SJCRH30 (cell line): ENCODE measurements around the gene CGN. TPM values are rescaled to one million over a fixed set of nuclear protein-coding genes. Genes with fewer than 3 reads are reported as not detected.

Experiments
- DNase-seq, 2 experiments: peaks; one replicate each; pipeline ENCODE4 v3.0.0-alpha.2; 2015 to 2020
- H3K27ac ChIP-seq: fragments of 250-450 bp; sonication (Bioruptor Pico); 2 replicates; pipeline ENCODE4 v1.5.1; 2020; ENCODE audit warnings: mild to moderate bottlenecking, moderate library complexity
- H3K27me3 ChIP-seq: fragments of 250-450 bp; sonication (Bioruptor Pico); 2 replicates; pipeline ENCODE4 v1.5.1; 2020; ENCODE audit warnings: mild to moderate bottlenecking, moderate library complexity
- H3K36me3 ChIP-seq: fragments of 250-450 bp; sonication (Bioruptor Pico); 2 replicates; pipeline ENCODE4 v1.5.1; 2020; ENCODE audit warnings: mild to moderate bottlenecking, moderate library complexity
- H3K4me1 ChIP-seq: fragments of 250-450 bp; sonication (Bioruptor Pico); 2 replicates; pipeline ENCODE4 v1.5.1; 2020; ENCODE audit warnings: mild to moderate bottlenecking, moderate library complexity
- H3K4me3 ChIP-seq: fragments of 250-450 bp; sonication (Bioruptor Pico); 2 replicates; pipeline ENCODE4 v1.5.1; 2020; ENCODE audit warnings: mild to moderate bottlenecking, moderate library complexity
- H3K9me3 ChIP-seq: fragments of 250-450 bp; sonication (Bioruptor Pico); replicated peaks from 2 replicates; pipeline ENCODE4 v1.5.1; 2020; ENCODE audit warnings: mild to moderate bottlenecking, moderate library complexity
- total RNA-seq: library from RNA; depleted of rRNA; stranded (reverse); fragments of >200 nt; shearing (Covaris generic); gene quantifications from 2 replicates; pipeline ENCODE4 v1.2.3, GENCODE V29; 2014; rRNA removed

CGN gene, protein sequence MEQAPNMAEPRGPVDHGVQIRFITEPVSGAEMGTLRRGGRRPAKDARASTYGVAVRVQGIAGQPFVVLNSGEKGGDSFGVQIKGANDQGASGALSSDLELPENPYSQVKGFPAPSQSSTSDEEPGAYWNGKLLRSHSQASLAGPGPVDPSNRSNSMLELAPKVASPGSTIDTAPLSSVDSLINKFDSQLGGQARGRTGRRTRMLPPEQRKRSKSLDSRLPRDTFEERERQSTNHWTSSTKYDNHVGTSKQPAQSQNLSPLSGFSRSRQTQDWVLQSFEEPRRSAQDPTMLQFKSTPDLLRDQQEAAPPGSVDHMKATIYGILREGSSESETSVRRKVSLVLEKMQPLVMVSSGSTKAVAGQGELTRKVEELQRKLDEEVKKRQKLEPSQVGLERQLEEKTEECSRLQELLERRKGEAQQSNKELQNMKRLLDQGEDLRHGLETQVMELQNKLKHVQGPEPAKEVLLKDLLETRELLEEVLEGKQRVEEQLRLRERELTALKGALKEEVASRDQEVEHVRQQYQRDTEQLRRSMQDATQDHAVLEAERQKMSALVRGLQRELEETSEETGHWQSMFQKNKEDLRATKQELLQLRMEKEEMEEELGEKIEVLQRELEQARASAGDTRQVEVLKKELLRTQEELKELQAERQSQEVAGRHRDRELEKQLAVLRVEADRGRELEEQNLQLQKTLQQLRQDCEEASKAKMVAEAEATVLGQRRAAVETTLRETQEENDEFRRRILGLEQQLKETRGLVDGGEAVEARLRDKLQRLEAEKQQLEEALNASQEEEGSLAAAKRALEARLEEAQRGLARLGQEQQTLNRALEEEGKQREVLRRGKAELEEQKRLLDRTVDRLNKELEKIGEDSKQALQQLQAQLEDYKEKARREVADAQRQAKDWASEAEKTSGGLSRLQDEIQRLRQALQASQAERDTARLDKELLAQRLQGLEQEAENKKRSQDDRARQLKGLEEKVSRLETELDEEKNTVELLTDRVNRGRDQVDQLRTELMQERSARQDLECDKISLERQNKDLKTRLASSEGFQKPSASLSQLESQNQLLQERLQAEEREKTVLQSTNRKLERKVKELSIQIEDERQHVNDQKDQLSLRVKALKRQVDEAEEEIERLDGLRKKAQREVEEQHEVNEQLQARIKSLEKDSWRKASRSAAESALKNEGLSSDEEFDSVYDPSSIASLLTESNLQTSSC
- total RNA-seq, result 1.2 TPM in 2 replicates

DNA sequence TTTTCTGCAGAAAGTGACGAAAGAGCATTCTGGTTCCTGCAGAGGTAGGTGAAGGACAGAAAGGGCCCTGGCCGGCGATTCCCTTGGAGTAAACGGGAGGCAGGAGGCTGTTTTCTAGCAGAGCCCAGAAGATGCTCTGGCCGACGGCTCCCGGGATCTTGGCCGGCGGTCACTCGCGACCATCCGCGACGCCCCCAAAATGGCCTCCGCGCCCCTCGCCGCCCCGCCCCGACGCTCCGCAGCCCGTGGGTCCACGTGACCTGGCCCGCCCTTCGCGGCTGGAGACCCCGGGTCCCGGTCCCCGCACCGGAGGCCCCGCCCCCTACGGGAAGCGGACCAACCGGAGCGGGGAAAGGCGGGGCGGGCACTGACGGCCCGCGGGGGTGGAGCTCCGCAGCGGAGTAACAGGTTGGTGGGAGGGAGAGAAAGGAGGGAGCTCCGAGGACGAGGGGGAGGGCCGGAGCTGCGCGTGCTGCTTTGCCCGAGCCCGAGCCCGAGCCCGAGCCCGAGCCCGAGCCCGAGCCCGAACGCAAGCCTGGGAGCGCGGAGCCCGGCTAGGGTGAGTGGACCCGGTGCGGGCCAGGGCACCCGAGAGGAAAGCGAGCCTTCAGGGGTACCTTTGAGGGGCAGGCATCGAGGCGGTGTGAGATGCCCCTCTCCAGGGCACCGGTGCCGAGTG, at the start of gene CGN:
Gene CGN, plus strand, starts transcription at position 431 of the 679 bp plus-strand sequence. CDS start 7,133 bp downstream, outside the sequence.
- Histone ChIP-seq H3K36me3 (no peaks in the 10 kb centered on the region), H3K4me1 (peaks cover 11% of the 10 kb centered on the region), H3K9me3 (no peaks in the 10 kb centered on the region), H3K4me3 (peak within 1 kb of the TSS; percentile 70), H3K27me3 (no peaks in the 10 kb centered on the region), H3K27ac (peak within 1 kb of the TSS; percentile 27; the same call in 1 of the 2 replicates)
- peak; percentile 91 to 92 for DNase-seq

DNA sequence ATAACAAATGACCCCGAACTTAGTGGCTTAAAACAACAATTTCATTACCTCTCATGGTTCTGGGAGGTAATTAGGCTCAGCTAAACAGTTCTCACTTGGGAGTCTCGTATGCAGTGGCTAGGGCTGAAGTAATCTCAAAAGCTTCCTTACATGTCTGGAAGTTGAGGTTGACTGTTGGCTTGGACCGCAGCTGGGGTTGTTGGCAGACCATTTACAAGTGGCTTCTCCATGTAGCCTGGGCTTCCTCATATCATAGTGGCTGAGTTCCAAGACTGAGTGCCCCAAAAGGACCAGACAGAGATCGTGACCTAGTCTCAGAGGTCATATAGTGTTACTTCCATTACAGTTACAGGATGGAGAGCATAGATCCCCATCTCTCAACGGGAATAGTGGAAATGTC, 49.5 kb upstream of the CGN start:
- Histone ChIP-seq H3K27ac (no peak overlapping the region), H3K27me3 (no peaks in the 10 kb centered on the region), H3K9me3 (no peaks in the 10 kb centered on the region), H3K36me3 (no peaks in the 10 kb centered on the region), H3K4me1 (peaks cover 3% of the 10 kb centered on the region; the same call in 1 of the 2 replicates), H3K4me3 (no peak overlapping the region)
- no peak for DNase-seq

DNA sequence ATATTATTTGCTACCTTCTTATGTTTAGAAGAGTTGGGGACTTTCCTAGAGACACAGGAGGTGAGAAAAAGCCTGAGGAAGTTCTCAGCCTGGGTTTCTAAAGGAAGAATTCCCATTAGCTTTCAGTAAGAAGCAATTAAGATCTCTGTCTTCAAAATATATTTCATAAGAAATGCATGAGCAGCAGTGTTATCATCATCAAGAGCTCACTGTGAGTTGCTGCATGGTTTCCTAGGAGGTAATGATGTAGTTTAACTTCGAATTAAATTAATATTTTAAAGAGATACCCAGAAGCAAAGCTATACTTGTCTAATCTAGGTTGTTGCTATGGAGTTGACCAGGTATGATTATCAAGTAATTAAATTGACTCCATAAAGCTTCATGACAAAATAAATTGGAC, 46.2 kb upstream of the CGN start:
- Histone ChIP-seq H3K9me3 (0 out of 2 replicates have a peak, but pooled peaks cover 2% of the 10 kb centered on the region), H3K27ac (no peak overlapping the region), H3K27me3 (0 out of 2 replicates have a peak, but pooled peaks cover 2% of the 10 kb centered on the region), H3K36me3 (no peaks in the 10 kb centered on the region), H3K4me3 (no peak overlapping the region), H3K4me1 (no peaks in the 10 kb centered on the region)
- DNase-seq, result no peak

DNA sequence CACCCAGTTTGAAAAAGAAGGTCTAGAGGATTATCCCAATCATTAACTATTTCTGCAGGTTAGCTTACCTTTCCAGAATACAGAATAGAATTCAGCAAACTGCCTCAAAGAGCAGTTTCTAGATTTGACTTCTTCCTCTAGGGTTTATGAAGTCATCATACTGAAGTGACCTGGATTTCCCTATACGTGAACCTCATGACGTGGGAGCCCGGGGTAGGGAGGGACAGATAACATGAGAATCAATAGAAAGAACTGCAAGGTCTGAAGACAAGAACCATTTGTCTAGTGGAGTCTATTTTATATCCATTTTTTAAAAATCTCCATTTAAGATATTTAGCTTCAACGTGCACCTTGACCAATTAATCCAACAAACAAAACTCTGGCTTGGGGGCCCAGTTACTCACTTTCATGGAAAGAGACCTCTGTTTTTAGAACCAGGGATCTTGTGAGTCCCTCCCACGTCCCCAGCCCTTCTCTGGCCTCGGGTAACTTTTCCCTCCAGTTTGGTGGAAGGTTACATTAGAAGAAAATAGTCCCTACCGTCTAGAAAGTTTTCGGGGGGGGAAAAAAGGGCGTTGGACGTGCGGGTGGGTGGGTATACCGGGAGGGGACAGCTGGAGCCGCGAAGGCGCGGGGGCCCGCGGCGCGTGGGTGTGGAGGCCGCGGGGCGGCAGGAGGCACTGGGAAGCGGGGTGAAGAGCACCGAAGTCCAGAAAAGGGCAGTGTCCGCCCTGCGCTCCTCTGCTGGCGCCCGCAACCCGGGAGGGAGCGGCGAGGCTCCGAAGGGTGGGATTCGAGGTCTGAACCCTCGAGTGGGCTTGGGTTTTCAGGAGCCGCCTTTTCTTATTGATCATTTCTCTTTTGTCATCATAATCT, 38.1 kb upstream of the CGN start:
- peaks cover 3% of the 10 kb centered on the region; the same call in 1 of the 2 replicates for H3K27me3 ChIP-seq
- H3K4me3 ChIP-seq, result no peak overlapping the region
- no peaks in the 10 kb centered on the region for H3K4me1 ChIP-seq
- H3K36me3 ChIP-seq, result no peaks in the 10 kb centered on the region
- H3K27ac ChIP-seq, result no peak overlapping the region
- 0 out of 2 replicates have a peak, but pooled peaks cover 2% of the 10 kb centered on the region for H3K9me3 ChIP-seq
- no peak for DNase-seq

DNA sequence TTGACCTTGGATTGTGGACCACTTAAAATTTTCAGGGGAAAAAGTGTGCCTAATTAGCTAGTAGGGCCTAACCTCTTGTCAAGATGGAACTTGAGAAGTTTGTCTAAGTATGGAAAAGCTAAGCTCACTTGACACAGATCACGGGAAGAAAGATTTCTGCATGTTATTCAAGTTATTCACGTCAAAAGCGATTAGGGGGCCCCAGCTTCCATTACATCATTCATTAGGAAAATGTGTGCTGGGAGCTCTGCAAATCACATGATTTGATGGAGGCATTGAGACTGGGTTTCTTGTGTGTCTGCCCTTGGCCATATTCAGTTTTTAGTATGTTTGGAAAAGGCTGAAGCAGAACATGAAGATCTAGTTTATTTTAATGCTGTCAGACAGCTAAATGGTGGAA, 36.4 kb upstream of the CGN start:
- Histone ChIP-seq H3K36me3 (no peaks in the 10 kb centered on the region), H3K9me3 (no peaks in the 10 kb centered on the region), H3K4me3 (no peak overlapping the region), H3K27ac (no peak overlapping the region), H3K4me1 (no peaks in the 10 kb centered on the region), H3K27me3 (peaks cover 3% of the 10 kb centered on the region; the same call in 1 of the 2 replicates)
- no peak for DNase-seq

DNA sequence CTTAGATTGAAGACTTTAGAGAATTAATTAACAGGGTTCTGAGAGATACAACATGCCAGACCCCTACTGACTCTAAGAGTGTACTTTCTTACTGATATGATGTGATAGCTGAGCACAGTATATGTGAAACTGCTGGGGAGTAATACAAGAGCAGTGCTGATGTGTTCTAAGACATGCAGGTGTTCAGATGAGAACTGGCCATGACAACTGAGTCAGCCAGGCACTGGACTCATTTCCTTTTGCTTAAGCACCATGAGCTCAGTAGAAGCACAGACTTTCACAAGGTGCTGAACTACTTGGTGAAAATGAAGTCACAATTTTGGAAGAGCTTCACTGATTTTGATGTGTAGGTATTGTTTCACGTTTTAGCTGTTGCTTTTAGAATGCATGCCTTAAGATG, 36.0 kb upstream of the CGN start:
- H3K4me3 ChIP-seq, result no peak overlapping the region
- H3K27me3 ChIP-seq, result peaks cover 3% of the 10 kb centered on the region; the same call in 1 of the 2 replicates
- no peak overlapping the region for H3K27ac ChIP-seq
- H3K9me3 ChIP-seq, result no peaks in the 10 kb centered on the region
- no peak for DNase-seq
- no peaks in the 10 kb centered on the region for H3K4me1 ChIP-seq
- no peaks in the 10 kb centered on the region for H3K36me3 ChIP-seq

DNA sequence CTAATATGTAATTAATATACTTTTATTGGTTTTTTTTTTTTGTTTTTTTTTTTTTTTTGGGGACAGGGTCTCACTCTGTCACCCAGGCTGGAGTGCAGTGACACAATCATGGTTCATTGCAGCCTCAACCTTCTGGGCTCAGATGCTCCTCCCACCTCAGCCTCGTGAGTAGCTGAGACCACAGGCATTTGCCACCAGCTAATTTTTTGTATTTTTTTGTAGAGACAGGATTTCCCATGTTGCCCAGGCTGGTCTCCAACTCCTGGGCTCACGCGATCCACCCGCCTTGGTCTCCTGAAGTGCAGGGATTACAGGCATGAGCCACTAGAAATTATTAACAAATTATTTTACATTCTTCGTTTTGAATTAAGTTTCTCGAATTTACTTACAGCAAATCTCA, 35.1 kb upstream of the CGN start:
- no peak for DNase-seq
- Histone ChIP-seq H3K27ac (no peak overlapping the region), H3K9me3 (no peaks in the 10 kb centered on the region), H3K36me3 (no peaks in the 10 kb centered on the region), H3K4me1 (no peaks in the 10 kb centered on the region), H3K27me3 (peaks cover 3% of the 10 kb centered on the region; the same call in 1 of the 2 replicates), H3K4me3 (no peak overlapping the region)

DNA sequence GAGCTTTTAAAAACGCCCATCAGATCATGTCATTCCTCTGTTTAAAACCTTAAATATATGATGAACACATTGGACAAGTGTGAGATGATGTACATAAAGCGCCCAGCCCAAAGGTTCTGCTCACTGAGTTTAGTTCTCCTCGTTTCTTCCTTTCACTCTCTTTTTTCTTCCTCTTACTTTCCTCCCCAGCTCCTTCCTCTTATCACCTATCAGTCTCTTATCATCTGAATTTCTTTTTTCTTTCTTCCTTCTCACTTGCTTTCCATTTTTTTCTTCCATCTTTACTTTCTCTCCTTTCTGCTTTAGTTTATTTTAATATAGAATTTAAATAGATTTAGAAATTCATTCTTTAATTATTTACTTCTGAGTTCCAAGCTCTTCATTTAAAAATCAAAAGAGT, 34.1 kb upstream of the CGN start:
- H3K9me3 ChIP-seq, result no peaks in the 10 kb centered on the region
- H3K4me3 ChIP-seq, result no peak overlapping the region
- H3K36me3 ChIP-seq, result no peaks in the 10 kb centered on the region
- no peak overlapping the region for H3K27ac ChIP-seq
- no peak for DNase-seq
- no peaks in the 10 kb centered on the region for H3K4me1 ChIP-seq
- peaks cover 3% of the 10 kb centered on the region; the same call in 1 of the 2 replicates for H3K27me3 ChIP-seq

DNA sequence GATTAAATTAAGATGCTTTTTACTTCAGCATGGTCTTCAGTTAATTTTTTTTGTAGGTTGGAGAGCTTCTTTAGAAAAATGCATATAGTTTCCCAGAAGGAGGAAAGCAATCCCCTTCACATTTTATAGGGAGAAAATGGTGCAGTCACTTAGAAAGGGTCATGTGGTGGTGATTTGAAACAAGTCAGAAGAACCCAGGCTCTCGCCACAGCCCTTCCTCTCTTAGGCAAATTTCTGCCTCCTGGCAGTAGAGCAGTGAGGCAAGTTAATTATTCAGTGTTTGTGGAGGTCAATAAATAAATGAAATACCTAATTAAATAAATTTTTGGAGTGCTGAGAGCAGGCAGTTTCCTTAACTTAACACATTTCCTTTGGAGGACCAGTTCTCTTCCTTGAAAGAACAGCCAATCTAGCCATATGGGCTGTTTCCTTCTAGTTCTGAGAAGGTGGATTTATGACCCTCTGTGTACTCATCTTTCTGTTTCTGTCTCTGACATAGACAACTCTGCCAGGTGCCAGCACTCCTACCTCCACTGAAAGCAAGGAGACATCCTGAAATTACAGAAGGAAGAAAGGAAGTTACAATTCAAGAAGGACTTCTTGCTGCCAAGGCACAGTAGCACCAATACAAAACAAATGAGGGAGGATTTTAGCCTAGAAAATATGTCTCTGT, 32.9 kb upstream of the CGN start:
- DNase-seq, result no peak
- no peak overlapping the region for H3K4me3 ChIP-seq

DNA sequence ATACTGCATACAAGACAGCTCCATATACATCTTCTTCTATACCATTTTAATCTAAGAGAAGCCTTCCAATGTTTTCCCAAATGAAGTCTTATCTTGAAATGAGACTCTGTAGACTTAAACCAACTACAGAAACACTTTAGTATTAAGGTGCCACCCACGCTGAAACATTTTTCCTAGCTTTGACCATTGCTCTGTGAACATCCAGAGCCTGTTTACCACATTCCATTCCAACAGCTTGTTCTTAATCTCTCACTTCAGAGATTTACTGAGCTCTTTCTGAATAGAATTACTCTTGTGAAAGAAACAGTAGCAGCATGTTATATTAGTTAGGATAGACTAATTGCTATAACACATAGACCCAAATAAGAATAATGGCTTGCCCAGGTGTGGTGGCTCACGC, 32.3 kb upstream of the CGN start:
- no peaks in the 10 kb centered on the region for H3K4me1 ChIP-seq

More for the DNA sequence above, 32.9 kb upstream of the CGN start:
- no peaks in the 10 kb centered on the region for H3K4me1 ChIP-seq
- no peak overlapping the region for H3K27ac ChIP-seq
- no peaks in the 10 kb centered on the region for H3K9me3 ChIP-seq
- H3K36me3 ChIP-seq, result no peaks in the 10 kb centered on the region
- H3K27me3 ChIP-seq, result peaks cover 3% of the 10 kb centered on the region; the same call in 1 of the 2 replicates

DNA sequence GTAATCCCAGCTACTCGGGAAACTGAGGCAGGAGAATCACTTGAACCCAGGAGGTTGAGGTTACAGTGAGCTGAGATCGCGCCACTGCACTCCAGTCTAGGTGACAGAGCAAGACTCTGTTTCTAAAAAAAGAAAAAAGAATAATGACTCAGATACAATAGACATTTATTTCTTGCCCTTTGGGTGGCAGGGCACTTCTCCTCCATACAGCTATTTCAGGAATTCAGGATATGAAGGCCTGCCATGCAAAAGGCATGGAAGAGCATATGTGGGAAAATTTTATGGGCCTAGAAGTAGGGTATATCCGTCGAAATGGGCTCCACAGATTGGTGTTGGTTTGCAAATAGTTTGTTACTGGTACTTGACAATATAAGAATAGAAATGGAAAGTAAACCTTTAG, 31.7 kb upstream of the CGN start:
- Histone ChIP-seq H3K27me3 (peaks cover 3% of the 10 kb centered on the region; the same call in 1 of the 2 replicates), H3K9me3 (no peaks in the 10 kb centered on the region), H3K4me1 (no peaks in the 10 kb centered on the region), H3K4me3 (no peak overlapping the region), H3K36me3 (no peaks in the 10 kb centered on the region), H3K27ac (no peak overlapping the region)
- no peak for DNase-seq

More for the DNA sequence above, 32.3 kb upstream of the CGN start:
- peaks cover 3% of the 10 kb centered on the region; the same call in 1 of the 2 replicates for H3K27me3 ChIP-seq
- H3K4me3 ChIP-seq, result no peak overlapping the region
- no peaks in the 10 kb centered on the region for H3K36me3 ChIP-seq
- no peaks in the 10 kb centered on the region for H3K9me3 ChIP-seq
- no peak overlapping the region for H3K27ac ChIP-seq
- DNase-seq, result no peak

DNA sequence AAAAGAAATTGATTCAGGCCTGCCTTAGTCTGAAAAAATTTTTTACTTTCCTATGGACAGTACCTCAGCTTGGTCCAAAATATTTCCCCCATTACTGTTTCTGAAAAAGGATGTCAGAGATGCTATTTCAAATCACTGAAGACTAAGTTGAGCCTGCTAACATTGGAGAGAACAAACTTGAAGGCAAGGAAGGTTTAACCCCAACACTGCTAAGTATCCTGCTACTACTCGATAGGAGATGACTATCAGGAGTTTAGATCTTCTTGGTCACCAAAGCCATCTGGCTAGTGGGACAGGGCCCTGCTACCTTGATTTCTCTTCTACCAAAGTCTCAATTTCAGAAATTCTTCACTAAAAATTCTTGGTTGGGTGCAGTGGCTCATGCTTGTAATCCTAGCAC, 29.2 kb upstream of the CGN start:
- Histone ChIP-seq H3K36me3 (no peaks in the 10 kb centered on the region), H3K9me3 (no peaks in the 10 kb centered on the region), H3K27me3 (no peaks in the 10 kb centered on the region; the same call in 1 of the 2 replicates), H3K4me1 (no peaks in the 10 kb centered on the region), H3K4me3 (no peak overlapping the region), H3K27ac (no peak overlapping the region)
- no peak for DNase-seq
